ENCODE results near the gene SFMBT2.

The SFMBT2 gene

DNA sequence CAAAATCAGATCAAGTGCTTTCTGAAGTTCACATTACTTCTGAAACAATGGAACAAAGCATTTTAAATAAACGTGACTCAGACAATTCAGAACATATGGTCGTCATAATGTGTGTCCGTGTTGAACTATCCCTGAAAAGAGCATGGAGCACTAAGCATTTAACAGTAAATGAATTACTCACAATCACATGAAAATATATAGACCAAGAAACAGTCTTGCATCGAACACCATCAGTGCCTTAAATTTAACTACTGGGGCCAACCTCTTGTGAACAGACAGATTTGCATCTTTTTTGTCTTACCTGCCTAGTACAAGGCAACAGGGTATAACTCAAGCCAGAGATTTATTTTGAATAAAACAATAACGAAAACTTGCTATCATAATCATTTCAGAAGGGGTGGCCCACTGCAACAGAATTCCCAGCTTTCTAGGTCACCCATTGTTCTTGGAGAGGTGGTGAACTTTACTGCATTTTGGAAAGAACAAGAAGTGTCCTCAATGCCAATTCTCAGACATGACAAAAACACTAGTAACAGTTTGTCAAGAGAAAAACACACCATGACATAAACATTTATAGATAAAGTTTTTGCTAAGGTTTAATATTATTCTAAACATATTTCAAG is 293.5 kb downstream of the SFMBT2 start:
- in situ Hi-C loops (cut with HindIII; ENCODE audit: low sequenced_read_pairs), result no loop called here

DNA sequence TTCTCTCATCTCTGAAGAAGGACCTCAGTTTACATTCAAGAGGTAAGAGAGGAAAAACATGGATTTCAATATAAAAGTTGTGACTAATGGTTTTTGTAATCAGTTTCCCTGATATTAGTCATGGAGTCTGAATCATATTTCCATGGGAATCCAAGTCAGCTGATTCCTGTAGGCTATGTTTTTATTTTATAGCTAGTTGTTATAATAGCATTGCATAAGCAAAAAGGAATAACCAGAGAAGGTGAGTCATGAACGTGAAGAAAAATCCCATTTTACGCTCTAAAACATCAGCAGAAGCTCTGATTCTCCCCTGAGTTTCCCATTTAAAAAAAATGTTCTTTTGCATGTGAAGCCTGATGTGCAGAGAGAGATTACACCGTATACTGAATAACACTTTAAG is 299.3 kb downstream of the SFMBT2 start:
- in situ Hi-C loops (cut with HindIII; ENCODE audit: low sequenced_read_pairs), result no loop called here

DNA sequence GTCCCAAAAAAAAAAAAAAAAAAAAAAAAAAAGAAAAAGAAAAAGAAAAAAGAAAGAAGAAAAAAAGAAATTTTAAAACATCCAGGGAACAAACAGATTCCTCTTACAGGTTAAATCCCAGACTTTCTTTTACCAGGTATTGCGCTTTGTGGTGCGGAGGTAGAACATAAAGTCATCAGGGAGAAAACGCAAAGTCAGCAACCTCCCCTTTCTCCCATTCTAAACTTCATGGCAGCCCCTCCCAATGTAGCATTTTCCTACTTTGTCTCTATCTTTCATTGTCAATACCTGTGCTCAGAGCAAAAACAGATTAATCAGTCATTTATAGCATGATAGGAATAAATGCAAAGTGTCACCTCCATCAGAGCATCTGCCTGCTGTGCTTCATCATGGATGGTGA is 299.7 kb downstream of the SFMBT2 start:
- in situ Hi-C loops (cut with HindIII; ENCODE audit: low sequenced_read_pairs), result no loop called here

Measured in endothelial cell of hepatic sinusoid (primary cell).